SW480 (cell line): Measurements from ENCODE around the gene CACNA1A.
A peak's percentile ranks its signal among the peaks of the same experiment; 100 is the strongest.

ENCODE experiments used
- DNase-seq: peaks from one replicate; pipeline ENCODE4 v3.0.0-alpha.2; 2016; ENCODE audit warnings: low spot score

Gene CACNA1A

GRCh38 chr19:13163609-13164342 is 342.5 kb downstream of the CACNA1A start:
- peak; percentile 74 for DNase-seq

GRCh38 chr19:13162724-13163608 is 343.3 kb downstream of the CACNA1A start:
- peak; percentile 94 for DNase-seq

GRCh38 chr19:13160557-13160956 is 345.7 kb downstream of the CACNA1A start:
- no peak for DNase-seq

GRCh38 chr19:13159713-13160112 is 346.6 kb downstream of the CACNA1A start:
- DNase-seq: no peak
